ENCODE results near the gene NTMT2.

- TF ChIP-seq POLR2A (IDR thresholded peaks at IDR 0.05; ENCODE audit: low read depth, low read length), result no peak
- no peak for TF ChIP-seq TAF1 (IDR thresholded peaks at IDR 0.05; ENCODE audit: low read depth, low read length)
- TF ChIP-seq POLR2AphosphoS5 (IDR thresholded peaks at IDR 0.05; ENCODE audit: low read depth, low read length), result no peak
- no peak for TF ChIP-seq PAX5 (IDR thresholded peaks at IDR 0.05; ENCODE audit: insufficient read depth, low read length, severe bottlenecking)
- TF ChIP-seq SPI1 (IDR thresholded peaks at IDR 0.05; ENCODE audit: low read depth, low read length), result no peak
Measured at GRCh38 chr1:170145061-170145460, 698 bp upstream of the NTMT2 start.
